Activated T-cell treated with anti-CD3 and anti-CD28 coated beads for 48 hours (primary cell): ENCODE measurements around the gene MATR3.
"Not testable (repeated sequence)": the region's sequence is repeated elsewhere in the genome, so short reads cannot be mapped to it uniquely, and the experiment has no call there.

Source experiments
- DNase-seq: peaks from one replicate; pipeline ENCODE4 v3.0.0-alpha.2; 2020; ENCODE audit warnings: low read depth

The MATR3 gene

GRCh38 chr5:139347863-139348262 lies 54.3 kb downstream of the MATR3 start:
- DNase-seq: not testable (repeated sequence)

GRCh38 chr5:139354186-139354585 lies 60.6 kb downstream of the MATR3 start:
- no peak for DNase-seq

GRCh38 chr5:139355900-139356299 lies 62.4 kb downstream of the MATR3 start:
- DNase-seq: not testable (repeated sequence)

- DNase-seq: no peak
These were observed 64.5 kb downstream of the MATR3 start for GRCh38 chr5:139358064-139358463.

GRCh38 chr5:139360384-139360783 lies 66.8 kb downstream of the MATR3 start:
- DNase-seq: no peak

GRCh38 chr5:139361835-139362429 lies 68.4 kb downstream of the MATR3 start:
- no peak for DNase-seq

- DNase-seq: no peak
These were observed 70.4 kb downstream of the MATR3 start for GRCh38 chr5:139363937-139364336.

GRCh38 chr5:139364466-139364865 lies 70.9 kb downstream of the MATR3 start:
- no peak for DNase-seq

- no peak for DNase-seq
These were observed 75.1 kb downstream of the MATR3 start for GRCh38 chr5:139368613-139369012.

- no peak for DNase-seq
These were observed 75.6 kb downstream of the MATR3 start for GRCh38 chr5:139369181-139369580.

- no peak for DNase-seq
These were observed 78.2 kb downstream of the MATR3 start for GRCh38 chr5:139371482-139372435.

- DNase-seq: no peak
These were observed 81.4 kb downstream of the MATR3 start for GRCh38 chr5:139374909-139375308.

GRCh38 chr5:139376364-139376763 lies 82.8 kb downstream of the MATR3 start:
- no peak for DNase-seq

- no peak for DNase-seq
These were observed 83.7 kb downstream of the MATR3 start for GRCh38 chr5:139377226-139377625.

GRCh38 chr5:139378101-139378825 lies 84.7 kb downstream of the MATR3 start:
- no peak for DNase-seq

- no peak for DNase-seq
These were observed 85.4 kb downstream of the MATR3 start for GRCh38 chr5:139378941-139379361.

GRCh38 chr5:139379626-139380449 lies 86.3 kb downstream of the MATR3 start:
- no peak for DNase-seq
